ENCODE measurements around the gene PKP3. TPM values are rescaled to one million over a fixed set of nuclear protein-coding genes. Genes with fewer than 3 reads are reported as not detected.

Gene PKP3
- total RNA-seq, 4 donors from 2014 or later, result 0.33 to 2.8 (median 1.3) TPM

DNA sequence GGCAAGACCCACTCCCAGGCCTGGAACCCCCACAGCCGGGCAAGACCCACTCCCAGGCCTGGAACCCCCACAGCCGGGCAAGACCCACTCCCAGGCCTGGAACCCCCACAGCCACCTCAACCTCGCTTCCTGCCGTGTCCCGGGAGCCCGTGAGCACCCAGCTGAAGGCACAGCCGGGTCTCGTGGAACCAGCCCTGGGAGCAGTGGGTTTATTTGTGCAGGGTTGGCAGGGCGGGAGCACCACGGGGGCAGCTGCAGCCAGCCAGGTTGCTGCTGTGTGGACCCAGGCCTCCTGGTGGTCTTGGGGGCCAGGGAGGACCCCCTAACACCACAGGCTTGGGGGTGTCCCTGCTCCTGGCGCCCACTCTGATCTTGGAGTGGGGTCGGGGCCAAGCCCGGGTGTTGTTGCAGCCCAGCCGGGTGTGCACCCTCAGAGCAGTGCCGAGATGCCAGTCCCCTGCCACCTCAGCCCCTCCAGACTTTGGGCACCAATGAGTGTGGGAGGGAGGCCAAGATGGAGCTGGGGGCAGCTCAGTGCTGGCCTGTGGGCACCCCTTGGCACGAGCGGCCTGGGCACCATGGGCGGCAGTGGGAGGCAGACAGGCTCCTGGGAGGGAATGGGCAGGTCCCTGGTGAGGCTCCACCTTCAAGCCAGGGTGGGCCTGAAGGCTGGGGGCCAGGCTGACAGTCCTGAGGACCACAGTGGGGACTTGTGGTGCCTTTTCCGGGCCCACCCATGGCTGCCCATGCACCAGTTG lies 8.2 kb upstream of the PKP3 start:
- no peak for TF ChIP-seq CTCF (IDR thresholded peaks at IDR 0.05; ENCODE audit: low read depth)

DNA sequence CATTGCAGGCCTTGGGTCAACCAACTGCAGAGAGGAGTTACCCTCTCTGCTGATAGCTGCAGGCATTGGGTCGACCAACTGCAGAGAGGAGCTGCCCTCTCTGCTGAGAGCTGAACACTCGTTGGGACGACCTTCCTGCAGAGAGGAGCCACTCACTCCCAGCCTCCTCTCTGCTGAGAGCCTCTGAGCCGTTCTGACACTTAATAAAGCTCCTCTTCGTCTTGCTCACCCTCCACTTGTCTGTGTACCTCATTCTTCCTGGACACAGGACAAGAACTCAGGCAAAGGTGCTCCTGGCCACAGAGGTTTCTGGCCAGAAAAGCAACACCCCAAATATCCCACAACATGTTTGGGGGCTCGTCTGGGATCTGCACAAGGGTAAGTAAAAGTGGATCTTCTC lies 7.5 kb upstream of the PKP3 start:
- no peak for TF ChIP-seq CTCF (IDR thresholded peaks at IDR 0.05; ENCODE audit: low read depth)

- TF ChIP-seq CTCF (IDR thresholded peaks at IDR 0.05; ENCODE audit: low read depth), result no peak
Measured at GRCh38 chr11:387193-387793, 6.7 kb upstream of the PKP3 start.

DNA sequence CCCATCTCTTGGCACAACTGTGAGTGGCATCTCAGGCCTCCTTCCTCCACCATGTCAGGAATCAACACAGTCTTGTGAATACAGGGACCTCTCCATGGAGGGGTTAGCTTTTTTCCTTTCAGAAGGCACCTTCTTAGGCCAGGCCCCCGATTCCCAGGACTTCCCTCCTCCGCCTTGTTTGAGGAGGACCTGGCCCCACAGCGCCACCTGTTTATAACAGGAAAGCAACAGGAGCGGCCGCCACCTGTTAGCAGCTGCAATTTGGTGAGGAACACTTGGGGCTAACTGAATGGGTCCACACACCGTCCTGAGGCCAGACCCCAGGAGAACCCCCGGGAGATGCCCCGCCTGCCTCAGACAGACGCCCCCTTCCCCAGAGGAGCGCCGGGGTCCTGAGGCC lies 3.8 kb upstream of the PKP3 start:
- TF ChIP-seq CTCF (IDR thresholded peaks at IDR 0.05; ENCODE audit: low read depth), result no peak

DNA sequence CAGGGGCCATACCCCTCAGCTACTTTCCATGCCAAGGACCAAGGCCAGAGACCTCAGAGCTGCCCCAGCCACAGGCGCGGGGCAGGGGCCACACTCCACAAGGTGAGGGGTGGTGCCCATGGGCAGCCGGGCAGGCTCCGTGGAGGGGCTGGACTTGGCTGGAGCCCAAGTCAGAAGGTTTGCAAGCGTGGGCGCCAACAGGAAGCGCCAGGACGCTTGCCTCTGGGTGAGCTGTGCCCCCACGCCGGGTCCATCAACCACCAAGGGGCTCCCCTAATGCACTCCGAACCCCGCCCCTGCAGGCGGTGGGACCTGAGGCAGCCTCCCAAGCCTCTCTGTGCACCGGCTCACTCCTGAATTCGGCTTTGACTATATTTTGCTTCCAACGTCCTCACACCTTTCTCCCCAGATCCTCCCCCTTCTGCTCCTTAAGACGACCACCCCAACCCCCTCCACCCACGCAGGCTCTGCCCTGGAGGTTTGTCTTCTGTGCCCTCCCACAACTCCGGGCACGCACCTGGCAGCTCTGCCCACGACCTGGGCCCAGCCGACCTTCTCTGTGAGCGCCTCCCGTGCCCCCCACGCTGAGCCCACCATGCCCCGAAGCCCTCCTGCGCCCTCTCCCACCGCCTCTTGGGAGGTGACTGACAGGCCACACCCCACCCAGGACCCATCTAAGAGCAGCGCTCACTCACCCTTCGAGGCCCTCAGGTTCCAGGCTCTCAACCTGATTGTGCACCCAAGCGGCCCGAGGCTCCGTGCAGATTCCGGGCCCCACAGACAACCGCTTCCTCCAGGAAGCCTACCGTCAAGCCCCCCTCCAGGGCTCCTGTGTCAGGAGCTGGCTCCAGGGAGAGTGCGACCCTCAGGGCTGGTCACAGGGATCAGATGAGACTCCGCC lies 2.6 kb upstream of the PKP3 start:
- TF ChIP-seq CTCF (IDR thresholded peaks at IDR 0.05; ENCODE audit: low read depth), result no peak

GRCh38 chr11:392102-392777 lies 1.8 kb upstream of the PKP3 start:
- TF ChIP-seq CTCF (IDR thresholded peaks at IDR 0.05; ENCODE audit: low read depth), result no peak
